ENCODE data around the gene SERGEF.
A peak's percentile ranks its signal among the peaks of the same experiment; 100 is the strongest.

Gene SERGEF

DNA sequence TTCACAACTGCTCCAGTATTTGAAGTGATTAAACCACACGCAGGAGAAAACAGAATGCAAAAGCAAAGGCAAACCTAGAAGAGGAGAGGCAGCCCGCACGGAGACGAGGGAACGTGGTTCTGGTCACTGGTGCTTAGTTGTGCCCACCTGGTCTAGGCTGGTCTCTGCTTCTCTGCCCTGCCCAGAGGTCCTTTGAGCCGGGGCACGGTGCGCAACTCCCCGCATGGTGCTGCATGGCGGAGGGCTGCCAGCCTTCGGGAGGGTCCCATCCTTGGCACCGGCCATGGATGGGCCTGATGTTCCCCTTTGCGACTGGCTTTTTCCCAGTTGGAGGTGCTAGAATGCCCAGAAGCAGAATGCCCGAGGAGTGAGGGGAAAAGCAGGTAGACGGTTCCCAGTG is 232.2 kb downstream of the SERGEF start:
- in situ Hi-C loops (cut with MboI; ENCODE audit: low sequenced_read_pairs), result no loop called here
- no peak for DNase-seq (ENCODE audit: low spot score in 2 of 2)
- H3K4me1 ChIP-seq, result no peaks in the 10 kb centered on the region
- no peaks in the 10 kb centered on the region for H3K9me3 ChIP-seq
- H3K27me3 ChIP-seq (ENCODE audit: low read depth), result no peaks in the 10 kb centered on the region
- H3K4me3 ChIP-seq, result no peak overlapping the region
- no peaks in the 10 kb centered on the region for H3K36me3 ChIP-seq (replicated peaks)

DNA sequence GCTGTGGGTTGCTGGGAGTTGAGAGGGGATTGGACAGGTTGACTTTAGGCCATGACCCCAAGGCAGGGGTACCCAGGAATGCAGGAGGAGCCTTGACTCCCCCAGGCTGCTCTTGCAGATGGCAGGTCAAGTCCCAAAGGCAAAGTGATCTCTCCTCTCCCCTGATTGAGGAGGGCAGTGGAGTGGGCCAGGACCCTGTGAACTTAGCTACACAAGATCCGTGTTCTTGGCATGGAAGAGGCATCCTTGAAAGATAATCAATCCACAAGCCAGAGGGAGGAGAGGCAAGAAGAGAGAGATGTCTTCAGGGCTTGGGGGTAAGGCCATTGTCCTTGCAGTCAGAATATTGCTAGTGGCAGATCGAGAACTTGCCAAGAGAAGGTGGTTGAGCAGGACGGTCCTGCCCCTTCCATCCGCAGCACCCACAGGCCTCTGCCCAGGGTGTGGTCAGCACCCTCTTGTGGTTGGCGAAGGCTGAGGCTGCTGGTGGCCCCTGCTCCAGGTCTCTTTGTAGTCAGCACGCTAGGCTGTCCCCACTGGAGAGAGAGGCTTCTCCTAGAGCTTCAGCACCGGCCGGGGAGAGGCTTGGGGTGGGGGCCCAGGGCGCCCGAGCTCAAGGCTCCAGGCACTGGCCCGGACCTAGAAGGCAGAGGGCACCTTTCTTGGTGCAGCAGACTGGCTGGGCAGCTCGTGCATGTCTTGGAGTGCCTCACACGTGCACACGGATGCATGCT is 232.8 kb downstream of the SERGEF start:
- no peaks in the 10 kb centered on the region for H3K27me3 ChIP-seq (ENCODE audit: low read depth)
- no peaks in the 10 kb centered on the region for H3K4me1 ChIP-seq
- H3K4me3 ChIP-seq, result no peak overlapping the region
- in situ Hi-C loops (cut with MboI; ENCODE audit: low sequenced_read_pairs), result no loop called here
- no peaks in the 10 kb centered on the region for H3K36me3 ChIP-seq (replicated peaks)
- DNase-seq (ENCODE audit: low spot score in 2 of 2), result no peak
- no peaks in the 10 kb centered on the region for H3K9me3 ChIP-seq

DNA sequence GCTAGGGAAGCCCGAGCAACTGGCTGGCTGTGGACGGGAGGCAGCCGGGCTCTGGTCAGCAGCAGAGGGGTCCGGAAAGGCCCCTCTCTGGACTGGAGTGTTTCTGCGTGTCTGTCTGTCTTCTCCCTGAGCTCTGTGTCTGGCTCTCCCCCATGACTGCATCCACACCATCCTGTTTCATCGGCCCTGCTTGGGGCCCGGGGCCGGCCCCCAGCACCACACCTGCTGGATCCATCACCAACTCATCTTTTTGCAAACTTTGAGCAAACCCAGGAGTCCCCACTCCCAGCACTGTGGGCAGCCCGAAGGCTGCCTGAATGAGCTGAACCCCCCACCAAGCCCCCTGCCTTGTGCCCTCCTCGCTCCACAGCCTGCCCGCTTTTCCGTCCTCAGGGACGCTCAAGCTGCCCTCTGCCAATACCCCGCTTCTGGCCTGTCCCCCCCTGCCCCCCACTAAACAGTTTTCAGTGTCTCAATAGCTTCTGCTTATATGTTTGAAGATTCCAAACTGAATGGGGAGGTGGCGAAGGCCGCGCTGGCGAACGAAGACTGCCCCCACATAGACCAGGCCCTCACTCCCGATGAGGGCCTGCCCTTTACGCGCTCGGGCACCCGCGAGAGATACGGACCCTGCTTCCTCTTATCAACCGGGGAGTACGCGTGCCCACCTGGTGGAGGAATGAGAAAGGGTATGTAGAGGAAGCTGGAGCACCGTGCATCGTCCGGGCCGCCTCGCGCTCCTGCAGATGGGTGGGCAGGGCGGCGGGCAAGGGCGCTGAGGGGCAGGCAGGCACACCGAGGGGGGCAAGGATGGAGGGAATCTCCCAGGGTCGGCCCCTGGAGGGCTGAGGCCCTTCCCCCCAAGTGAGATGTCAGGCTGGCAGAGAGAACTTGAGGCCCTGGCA is 233.6 kb downstream of the SERGEF start:
- Histone ChIP-seq H3K4me3 (no peak overlapping the region), H3K36me3 (replicated peaks) (no peaks in the 10 kb centered on the region), H3K9me3 (no peaks in the 10 kb centered on the region), H3K4me1 (no peaks in the 10 kb centered on the region), H3K27me3 (ENCODE audit: low read depth) (no peaks in the 10 kb centered on the region)
- in situ Hi-C loops (cut with MboI; ENCODE audit: low sequenced_read_pairs), result no loop called here
- DNase-seq (ENCODE audit: low spot score in 2 of 2), result no peak

DNA sequence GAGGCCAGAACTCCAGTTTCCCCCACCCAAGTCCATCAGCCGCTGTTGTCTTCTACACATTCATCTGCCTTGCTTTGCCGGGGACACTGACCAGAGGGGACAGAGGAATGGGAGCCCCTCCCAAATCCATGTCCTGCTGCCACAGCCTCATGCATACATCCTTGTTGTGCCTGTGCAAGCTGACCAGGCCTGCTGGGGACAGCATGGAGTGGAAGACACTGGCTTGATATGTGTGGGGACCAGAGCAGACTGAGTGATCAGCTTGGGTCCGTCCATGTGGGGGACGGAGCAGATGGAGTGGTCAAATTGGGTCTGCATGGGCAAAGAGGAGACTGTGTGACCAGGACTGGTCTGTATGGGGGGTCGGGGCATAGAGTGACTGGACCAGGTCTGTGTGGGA is 234.5 kb downstream of the SERGEF start:
- in situ Hi-C loops (cut with MboI; ENCODE audit: low sequenced_read_pairs), result no loop called here

DNA sequence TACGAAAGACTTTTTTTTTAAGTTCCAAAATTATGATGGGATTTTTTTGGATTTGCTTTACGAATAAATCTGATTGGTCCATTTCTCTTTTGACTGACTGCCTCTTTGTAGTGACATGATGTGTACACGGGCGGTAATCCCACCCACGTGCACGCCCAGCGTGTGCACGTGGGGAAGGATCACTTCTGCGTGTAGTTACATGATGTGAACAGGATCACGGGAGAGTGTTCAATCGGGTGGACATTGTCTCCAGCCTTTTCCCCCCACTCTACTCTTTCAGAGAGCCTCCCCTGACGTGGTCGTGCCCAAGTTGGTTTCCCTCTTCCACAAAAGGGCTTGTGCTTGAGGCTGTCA is 235.1 kb downstream of the SERGEF start:
- in situ Hi-C loops (cut with MboI; ENCODE audit: low sequenced_read_pairs), result no loop called here
- no peak for DNase-seq (ENCODE audit: low spot score in 2 of 2)
- no peaks in the 10 kb centered on the region for H3K9me3 ChIP-seq
- H3K27me3 ChIP-seq (ENCODE audit: low read depth), result no peaks in the 10 kb centered on the region
- H3K4me1 ChIP-seq, result no peaks in the 10 kb centered on the region
- no peaks in the 10 kb centered on the region for H3K36me3 ChIP-seq (replicated peaks)
- H3K4me3 ChIP-seq, result no peak overlapping the region

More for the DNA sequence above, 234.5 kb downstream of the SERGEF start:
- H3K4me1 ChIP-seq, result no peaks in the 10 kb centered on the region
- H3K4me3 ChIP-seq, result no peak overlapping the region
- H3K36me3 ChIP-seq (replicated peaks), result no peaks in the 10 kb centered on the region
- no peak for DNase-seq (ENCODE audit: low spot score in 2 of 2)
- no peaks in the 10 kb centered on the region for H3K9me3 ChIP-seq
- H3K27me3 ChIP-seq (ENCODE audit: low read depth), result no peaks in the 10 kb centered on the region

DNA sequence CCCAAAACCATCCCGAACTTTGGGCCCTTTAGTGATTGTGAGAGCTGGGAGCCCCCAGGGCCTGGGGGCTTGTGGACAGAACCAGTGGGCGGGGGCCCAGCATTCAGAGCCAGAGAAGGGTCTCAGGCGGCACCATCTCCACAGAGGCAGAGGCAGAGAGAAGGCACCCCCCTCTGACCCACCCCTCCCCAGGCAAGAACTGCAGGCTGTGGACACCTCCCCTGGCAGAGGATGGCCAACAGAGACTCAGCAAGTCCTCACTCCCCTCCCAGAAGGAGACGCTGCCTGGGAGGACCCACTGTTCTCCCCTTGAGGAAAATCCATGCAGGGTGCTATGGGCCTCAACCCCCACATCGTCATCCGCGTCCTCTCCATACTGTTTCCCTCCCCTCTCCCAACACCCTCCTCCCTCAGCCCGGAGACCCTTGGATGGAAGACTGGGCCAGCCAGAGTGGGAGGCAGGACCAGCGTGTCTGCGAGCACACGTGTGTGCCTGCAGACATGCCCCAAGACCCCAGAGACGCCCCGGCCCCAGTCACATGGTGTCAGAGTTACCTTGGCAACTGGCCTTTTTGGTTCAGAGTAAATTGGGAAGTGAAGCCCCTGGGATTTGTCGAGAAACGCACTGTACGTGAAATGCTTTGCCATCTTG is 235.6 kb downstream of the SERGEF start:
- Histone ChIP-seq H3K36me3 (replicated peaks) (no peaks in the 10 kb centered on the region), H3K9me3 (no peaks in the 10 kb centered on the region), H3K4me1 (no peaks in the 10 kb centered on the region), H3K4me3 (no peak overlapping the region), H3K27me3 (ENCODE audit: low read depth) (no peaks in the 10 kb centered on the region)
- no peak for DNase-seq (ENCODE audit: low spot score in 2 of 2)
- in situ Hi-C loops (cut with MboI; ENCODE audit: low sequenced_read_pairs), result no loop called here

DNA sequence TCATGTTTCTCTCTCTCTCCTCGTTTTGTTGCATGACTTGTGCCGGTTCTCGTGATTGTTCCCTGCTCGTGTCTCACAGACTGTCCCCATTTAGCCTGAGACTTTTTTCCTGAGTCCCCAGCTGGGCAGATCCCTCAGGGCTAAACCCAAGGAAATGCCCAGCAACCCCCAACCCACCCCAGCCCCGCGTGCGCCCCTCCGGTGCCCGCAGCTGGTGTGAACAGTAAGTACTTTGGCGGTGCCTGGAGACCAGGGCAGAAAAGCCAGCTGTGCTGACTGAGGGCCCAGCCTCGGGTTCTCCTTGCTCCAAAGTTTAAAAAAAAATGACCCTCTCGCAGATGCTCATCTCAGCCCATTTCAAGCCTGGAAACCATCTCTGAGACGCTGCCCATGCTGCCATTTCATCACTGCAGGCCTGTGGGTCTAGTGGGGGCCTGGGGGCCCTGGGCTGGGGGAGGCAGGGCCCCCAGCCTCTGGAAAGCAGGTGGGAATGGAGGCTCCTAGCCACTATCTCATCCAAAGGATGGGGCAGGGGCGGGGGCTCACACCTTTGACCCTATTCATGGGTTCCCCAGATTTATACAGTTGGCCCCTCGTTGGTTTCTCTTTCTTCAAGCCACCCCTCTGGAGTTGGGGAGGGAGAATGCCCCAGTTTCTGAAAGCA is 236.5 kb downstream of the SERGEF start:
- in situ Hi-C loops (cut with MboI; ENCODE audit: low sequenced_read_pairs), result no loop called here
- no peaks in the 10 kb centered on the region for H3K9me3 ChIP-seq

DNA sequence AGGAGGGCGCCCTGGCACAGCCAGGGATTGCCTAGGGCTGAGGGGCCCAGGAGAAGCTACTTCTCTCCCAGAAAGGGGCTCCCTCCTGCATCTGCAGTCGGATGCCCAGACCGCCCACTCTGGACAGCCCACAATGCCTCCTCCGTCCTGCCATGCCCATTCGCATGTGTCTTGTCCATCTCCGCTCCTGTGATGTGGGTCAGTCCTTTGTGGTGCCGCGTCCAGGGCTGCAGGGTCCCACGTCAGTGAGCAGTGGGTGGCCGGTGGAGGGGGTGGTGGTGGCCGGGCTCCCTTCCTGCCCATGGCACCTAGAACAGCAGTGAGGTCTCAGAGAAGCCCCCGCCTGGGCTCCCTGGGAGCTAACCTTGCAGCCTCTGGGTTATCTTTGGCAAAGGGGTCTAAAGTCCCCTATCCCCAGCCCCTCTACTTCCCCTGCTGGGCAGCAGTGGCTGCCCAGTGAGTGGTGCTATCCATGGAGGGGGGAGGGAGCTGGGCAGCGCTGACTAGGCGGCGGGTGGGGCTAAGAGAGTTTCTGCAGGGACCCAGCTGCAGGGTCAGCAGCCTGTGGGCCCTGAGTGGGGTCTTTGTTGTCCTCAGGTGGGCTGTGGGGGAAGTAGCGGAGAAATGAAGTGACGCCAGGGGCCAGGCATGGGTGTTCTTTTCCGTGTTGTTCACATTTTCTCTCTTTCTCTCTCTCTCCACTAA is 237.2 kb downstream of the SERGEF start:
- H3K4me3 ChIP-seq, result no peak overlapping the region
- in situ Hi-C loops (cut with MboI; ENCODE audit: low sequenced_read_pairs), result no loop called here

More for the DNA sequence above, 236.5 kb downstream of the SERGEF start:
- Histone ChIP-seq H3K36me3 (replicated peaks) (no peaks in the 10 kb centered on the region), H3K4me1 (no peaks in the 10 kb centered on the region), H3K27me3 (ENCODE audit: low read depth) (no peaks in the 10 kb centered on the region), H3K4me3 (no peak overlapping the region)
- no peak for DNase-seq (ENCODE audit: low spot score in 2 of 2)

DNA sequence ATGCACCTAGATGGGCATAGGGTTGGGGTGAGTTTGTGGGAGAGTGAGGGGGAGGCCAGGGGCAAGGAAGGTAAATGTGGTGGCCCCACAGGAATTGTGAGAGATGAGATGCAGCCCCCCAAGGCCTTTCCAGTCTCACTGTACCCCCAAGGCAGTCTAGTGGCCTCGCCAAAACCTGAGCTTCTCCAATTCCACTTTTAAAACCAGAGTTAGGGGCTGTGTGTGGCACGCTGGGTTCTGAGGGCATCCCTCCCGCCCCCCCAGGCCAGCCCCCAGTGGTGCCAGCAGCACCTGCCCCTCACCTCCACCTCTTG is 237.9 kb downstream of the SERGEF start:
- H3K4me3 ChIP-seq, result no peak overlapping the region
- H3K27me3 ChIP-seq (ENCODE audit: low read depth), result no peaks in the 10 kb centered on the region
- H3K4me1 ChIP-seq, result no peaks in the 10 kb centered on the region
- in situ Hi-C loops (cut with MboI; ENCODE audit: low sequenced_read_pairs), result no loop called here
- H3K36me3 ChIP-seq (replicated peaks), result no peaks in the 10 kb centered on the region
- no peak for DNase-seq (ENCODE audit: low spot score in 2 of 2)
- no peaks in the 10 kb centered on the region for H3K9me3 ChIP-seq

More for the DNA sequence above, 237.2 kb downstream of the SERGEF start:
- Histone ChIP-seq H3K27me3 (ENCODE audit: low read depth) (no peaks in the 10 kb centered on the region), H3K9me3 (no peaks in the 10 kb centered on the region), H3K36me3 (replicated peaks) (no peaks in the 10 kb centered on the region), H3K4me1 (no peaks in the 10 kb centered on the region)
- DNase-seq (ENCODE audit: low spot score in 2 of 2), result no peak

DNA sequence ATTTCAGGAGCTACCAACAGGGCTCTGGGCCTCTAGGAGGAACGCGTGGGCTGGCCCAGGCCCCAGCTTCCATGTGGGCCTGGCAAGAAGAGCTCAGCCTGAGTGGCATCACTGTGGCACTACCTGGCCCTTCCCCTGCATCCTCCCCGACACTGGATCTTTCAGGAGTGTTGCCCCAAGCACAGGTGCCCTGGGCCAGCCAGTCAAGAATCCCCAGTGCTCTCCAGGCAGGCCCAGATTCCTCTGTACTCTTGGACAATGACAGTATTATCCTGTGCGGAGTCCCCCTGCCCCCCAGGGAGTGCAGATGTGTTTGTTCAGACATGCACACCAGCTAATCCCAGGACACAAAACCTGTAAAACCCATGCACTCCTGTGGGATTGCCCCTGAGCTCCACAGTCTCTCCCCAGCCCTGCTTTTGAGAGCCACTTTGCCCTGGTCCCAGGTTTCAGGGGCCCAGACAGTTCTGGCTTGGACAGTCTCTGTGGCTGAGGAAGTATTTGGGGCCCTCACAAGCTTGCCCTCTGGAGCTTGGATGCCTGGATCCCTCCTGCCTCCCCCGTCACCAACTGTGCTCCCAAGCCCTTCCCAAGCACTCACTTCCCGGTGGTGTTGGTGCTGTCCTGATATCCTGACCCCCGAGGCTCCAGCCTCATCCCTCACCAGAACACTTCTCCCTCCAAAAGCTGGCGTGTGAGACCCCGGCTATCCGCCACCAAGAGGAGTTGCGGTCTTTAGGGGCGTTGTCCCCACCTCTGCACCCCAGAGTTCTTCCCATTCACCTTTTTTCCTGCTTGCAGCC is 238.4 kb downstream of the SERGEF start:
- no peaks in the 10 kb centered on the region for H3K36me3 ChIP-seq (replicated peaks)
- in situ Hi-C loops (cut with MboI; ENCODE audit: low sequenced_read_pairs), result no loop called here
- peak; percentile 8 to 45 for DNase-seq (ENCODE audit: low spot score in 2 of 2)
- H3K9me3 ChIP-seq, result no peaks in the 10 kb centered on the region
- H3K27me3 ChIP-seq (ENCODE audit: low read depth), result no peaks in the 10 kb centered on the region
- H3K4me1 ChIP-seq, result no peaks in the 10 kb centered on the region
- H3K4me3 ChIP-seq, result no peak overlapping the region

DNA sequence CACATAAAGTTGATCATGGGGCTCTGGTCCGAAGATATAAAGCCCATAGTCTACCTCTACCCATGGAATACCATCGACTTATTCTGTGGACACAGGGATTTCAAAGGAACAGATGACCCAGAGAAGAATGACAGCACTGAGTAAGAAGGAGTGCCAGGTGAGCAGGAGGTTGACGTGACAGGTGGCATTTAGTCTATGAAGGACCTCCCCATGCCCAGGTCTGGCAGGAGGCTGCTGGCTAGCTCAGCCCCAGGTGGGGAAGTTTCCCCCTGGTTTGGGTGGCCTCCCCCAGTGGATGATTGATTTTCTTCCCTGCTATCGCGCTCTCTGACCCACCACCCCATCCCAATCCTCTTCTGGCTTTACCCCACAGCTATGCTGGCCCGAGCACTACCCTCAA is 239.2 kb downstream of the SERGEF start:
- in situ Hi-C loops (cut with MboI; ENCODE audit: low sequenced_read_pairs), result no loop called here
- Histone ChIP-seq H3K4me3 (no peak overlapping the region), H3K27me3 (ENCODE audit: low read depth) (no peaks in the 10 kb centered on the region), H3K4me1 (no peaks in the 10 kb centered on the region), H3K36me3 (replicated peaks) (no peaks in the 10 kb centered on the region), H3K9me3 (no peaks in the 10 kb centered on the region)
- DNase-seq (ENCODE audit: low spot score in 2 of 2), result no peak

DNA sequence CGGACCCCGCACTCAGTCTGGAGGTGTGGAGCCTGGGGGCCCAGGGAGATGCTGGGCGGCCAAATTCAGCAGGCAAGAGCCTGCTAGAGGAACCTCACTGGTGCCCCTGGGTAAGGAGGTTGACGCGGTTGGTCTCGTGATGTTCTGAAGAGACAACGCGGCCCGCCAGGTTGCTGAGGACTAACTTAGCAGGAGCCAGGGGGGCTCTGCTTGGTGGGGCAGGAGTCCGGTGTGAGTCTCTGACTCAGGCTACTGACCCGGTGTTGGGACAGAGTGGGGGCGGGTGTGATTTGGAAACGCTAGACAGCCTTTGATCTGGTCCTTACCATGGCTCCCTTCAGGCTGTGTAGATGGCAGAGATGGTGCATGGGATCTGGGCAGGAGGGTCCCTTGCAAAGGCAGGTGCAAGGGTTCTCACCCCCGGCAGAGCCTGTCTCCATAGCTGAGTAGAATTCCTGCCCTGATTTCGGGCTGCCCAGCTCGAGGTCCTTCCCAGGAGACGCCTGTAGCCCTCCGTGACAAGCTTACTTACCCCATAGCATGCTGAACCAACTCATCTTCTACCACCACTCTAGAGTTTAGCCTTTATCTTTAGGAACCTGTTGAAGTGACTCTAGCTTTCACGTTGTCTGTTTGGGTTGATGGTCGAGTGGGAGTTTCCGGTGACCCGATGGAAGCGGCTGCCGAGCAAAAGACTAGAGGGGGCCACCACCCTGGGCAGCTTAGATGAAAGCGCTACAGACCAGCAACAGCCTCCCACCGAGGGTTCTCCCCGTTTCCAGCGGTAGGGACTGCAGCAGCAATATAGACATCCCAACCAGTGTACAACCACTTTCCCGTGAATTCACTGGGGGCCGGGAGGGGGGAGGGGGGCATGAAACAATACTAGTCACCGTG is 239.9 kb downstream of the SERGEF start:
- Histone ChIP-seq H3K36me3 (replicated peaks) (no peaks in the 10 kb centered on the region), H3K9me3 (no peaks in the 10 kb centered on the region), H3K27me3 (ENCODE audit: low read depth) (no peaks in the 10 kb centered on the region), H3K4me1 (no peaks in the 10 kb centered on the region), H3K4me3 (no peak overlapping the region)
- DNase-seq (ENCODE audit: low spot score in 2 of 2), result no peak
- in situ Hi-C loops (cut with MboI; ENCODE audit: low sequenced_read_pairs), result no loop called here

All from HAP-1 (cell line).